HuH-7.5 (cell line): ENCODE measurements around the gene ZMYM2.

Experiments used
- DNase-seq: peaks from one replicate; pipeline ENCODE4 v3.0.0; 2011; ENCODE audit warnings: low spot score

Gene ZMYM2

DNA sequence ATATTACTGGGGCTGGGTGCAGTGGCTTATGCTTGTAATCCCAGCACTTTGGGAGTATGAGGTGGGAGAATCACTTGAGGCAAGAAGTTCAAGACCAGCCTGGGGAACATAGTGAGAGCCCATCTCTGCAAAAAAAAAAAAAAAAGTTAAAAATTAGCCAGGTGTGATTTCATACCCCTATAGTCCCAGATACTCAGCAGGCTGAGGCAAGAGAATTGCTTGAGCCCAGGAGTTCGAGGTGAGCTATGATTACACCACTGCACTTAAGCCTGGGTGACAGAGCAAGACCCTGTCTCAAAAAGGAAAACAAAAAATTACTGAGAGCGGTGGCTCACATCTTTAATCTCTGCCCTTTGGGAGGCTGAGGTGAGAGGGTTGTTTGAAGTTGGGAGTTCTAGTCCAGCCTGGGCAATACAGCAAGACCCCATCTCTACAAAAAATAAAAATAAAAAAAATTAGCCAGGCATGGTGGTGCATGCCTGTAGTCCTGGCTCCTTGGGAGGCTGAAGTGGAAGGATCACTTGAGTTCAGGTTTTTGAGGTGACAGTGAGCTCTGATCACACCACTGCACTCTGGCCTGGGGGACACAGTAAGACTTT is 87.5 kb downstream of the ZMYM2 start:
- no peak for DNase-seq

DNA sequence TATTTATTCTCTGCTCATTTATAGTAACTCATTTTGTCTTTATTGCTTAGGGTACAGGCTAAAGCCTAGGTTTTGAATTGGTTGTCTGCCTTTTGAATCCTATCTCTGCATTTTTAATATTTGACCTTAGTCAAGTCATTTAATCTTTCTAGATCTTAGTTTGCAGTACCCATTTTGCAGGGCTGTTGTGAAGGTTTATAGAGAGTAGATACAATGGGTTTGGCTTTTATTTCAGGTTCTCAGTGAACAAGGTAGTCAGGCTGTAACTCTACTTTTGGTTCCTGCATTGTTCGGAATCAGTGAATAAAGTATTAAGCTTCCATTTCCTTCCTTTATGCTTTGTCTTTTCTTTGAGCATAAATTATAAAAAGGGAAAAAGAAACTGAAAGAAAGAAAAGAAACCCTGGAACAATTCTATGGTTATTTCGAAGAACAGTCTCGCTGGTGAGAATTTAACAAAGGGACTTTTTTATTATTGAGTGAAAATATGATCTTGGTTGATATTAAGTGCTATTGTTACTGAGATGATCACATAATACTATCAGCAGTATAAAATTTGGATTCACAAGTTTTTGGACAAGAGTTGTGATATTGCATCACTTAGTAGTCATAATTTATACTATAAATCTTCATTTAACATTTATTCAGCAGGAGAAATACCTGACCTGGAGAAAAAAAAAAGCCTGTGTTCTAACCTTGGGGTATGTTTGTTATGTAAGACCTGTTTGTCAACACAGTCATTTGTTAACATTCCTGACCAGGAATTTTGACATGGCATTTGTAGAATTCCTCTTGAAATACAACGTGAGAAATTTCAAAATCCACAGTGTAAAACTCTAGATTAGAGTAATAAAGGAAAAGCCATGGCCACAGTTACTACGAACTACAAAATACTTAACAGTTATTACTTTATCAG is 91.3 kb downstream of the ZMYM2 start:
- DNase-seq: no peak

DNA sequence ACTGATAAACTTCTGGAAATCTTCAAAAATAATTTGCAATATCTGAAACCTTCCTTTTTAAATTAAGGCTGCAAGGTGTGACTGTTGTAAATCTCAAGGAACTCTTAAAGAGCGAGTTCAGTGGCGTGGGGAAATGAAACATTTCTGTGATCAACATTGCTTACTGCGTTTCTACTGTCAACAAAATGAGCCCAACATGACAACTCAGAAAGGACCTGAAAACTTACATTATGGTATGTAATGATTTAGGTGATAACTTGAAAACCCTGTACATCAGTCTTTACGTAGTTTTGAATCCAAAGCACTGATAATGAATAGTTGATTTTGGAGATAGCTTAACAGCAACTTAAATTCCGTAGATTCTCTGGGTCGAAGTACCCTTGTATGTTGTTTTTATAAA is 92.8 kb downstream of the ZMYM2 start:
- DNase-seq: no peak

DNA sequence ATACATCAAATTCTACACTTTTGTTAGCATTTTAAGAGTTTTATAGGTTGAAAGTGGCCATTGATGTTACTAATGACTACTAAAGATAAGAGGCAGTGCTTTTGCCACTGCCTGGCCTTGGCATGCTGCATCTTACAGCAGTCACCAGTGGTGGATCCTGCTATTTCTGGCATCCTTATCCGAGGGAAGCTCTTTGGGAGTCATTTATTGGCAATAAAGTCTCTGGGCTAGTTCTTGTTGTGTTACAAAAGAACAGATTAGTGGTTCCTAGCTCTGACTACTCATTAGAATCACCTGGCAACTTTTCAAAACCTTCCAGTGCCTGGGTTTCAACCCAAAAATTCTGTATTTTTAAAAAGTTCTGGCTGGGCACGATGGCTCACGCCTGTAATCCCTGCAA is 94.5 kb downstream of the ZMYM2 start:
- DNase-seq: no peak

DNA sequence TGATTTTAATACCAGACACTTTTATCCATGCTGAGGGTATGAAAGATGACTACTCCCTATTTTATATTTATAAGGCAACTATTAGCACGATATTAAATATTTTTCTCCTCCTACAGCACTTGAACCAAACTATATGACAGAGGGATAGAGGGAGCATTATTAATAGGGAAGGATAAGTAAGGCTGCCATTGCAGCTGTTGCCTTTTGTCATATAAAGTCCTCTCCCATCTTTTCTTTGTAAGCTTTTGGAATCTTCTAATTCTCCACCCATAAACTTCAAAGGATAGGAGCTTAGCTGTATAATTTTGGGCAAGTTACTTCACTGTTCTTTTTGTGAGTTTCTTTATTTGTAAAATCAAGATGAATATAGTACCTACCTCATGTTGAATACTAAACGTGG is 95.4 kb downstream of the ZMYM2 start:
- DNase-seq: no peak

DNA sequence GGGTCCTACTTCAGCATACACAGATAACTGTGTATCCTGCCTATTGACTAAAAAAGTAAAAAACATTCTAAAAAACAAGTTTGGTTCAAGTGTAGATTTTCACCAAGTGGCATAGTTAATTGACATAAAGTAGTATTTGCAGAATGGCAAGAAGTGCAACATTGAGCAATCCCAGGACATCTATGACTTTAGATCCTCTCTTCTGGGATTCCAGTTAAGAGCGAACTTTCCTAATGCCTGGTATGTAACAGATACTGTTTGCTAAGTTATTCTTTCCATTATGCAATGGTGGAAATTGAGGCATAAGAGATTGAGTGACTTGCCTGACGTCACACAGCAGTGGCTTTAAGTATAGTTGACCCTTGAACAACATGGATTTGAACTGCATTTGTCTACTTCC is 96.1 kb downstream of the ZMYM2 start:
- no peak for DNase-seq

DNA sequence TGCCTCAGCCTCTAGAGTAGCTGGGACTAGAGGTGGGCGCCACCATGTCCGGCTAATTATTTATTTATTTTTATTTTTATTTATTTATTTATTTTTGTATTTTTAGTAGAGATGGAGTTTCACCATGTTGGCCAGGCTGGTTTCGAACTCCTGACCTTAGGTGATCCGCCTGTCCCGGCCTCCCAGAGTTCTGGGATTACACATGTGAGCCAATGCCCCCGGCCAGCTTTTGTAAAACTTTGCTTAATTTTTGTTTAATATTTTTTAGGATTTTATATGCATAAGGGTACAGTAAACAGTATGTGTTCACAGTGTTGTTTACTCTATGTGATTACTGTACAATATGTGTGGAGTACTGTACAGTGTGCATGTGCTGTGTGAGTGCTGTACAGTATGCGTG is 98.7 kb downstream of the ZMYM2 start:
- DNase-seq: no peak

DNA sequence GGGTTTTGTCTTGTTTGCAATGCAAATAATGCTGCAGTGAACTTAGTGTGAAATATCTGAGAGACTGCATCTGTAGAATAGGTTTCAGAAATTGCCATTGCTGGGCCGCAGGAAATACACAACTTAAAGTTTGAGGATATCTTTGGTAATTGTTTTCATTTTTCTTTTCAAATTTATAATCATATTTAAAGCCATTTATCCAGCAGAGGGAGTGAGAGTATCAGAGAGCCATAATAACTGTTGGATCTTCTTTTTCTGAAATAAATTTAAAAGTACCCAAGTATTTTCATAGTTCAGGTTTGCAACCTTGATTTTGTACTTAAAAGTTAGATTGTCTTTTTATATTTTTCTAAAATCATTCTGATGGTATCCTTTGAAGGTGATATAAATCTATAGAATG is 99.4 kb downstream of the ZMYM2 start:
- DNase-seq: no peak

DNA sequence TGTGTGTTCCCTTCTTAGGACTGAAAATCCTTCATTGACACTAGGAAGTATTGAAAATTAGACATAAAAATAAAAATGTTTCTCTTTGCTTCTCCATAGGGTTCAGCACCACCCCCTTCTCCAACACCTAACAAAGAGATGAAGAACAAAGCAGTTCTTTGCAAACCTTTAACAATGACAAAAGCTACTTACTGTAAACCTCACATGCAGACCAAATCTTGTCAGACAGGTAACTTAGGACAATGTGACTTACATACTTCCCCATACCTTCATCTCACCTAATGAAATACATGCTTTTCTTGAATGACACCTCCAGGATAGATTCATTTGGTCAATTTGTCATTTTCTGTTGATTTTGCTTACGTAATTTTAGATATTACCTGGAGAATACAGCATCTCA is 99.9 kb downstream of the ZMYM2 start:
- DNase-seq: no peak

DNA sequence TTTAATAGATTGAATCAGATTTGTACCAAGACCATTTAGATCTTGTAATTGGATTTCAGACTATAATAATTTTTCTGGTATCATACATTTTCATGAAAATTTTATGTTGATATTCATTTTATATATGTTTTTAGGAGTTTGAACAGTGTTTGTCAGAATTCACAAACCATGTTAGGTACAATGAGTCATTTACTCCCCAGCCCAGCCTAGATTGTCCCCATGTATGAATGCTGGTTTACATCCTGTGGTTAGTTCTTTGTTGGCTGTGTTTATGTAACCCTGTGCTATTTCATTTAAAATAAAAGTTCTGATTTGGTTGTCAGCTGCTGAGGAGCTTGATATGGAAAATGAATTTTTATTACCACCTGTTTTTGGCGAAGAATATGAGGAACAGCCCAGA is 105.6 kb downstream of the ZMYM2 start:
- no peak for DNase-seq

DNA sequence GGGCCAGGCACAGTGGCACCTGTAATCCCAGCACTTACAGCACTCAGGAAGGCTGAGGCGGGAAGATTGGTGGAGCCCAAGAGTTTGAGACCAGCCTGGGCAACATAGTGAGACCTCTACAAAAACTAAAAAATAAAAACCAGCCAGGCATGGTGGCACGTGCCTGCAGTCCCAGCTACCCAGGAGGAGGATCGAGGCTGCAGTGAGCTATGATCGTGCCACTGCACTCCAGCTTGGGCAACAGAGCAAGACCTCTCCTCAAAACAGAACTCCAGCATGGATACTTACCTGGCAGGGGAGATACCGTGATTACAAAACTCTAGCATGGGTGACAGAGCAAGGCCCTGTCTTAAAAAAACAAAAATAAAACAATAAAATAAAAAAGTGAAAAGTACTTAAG is 107.0 kb downstream of the ZMYM2 start:
- DNase-seq: no peak

DNA sequence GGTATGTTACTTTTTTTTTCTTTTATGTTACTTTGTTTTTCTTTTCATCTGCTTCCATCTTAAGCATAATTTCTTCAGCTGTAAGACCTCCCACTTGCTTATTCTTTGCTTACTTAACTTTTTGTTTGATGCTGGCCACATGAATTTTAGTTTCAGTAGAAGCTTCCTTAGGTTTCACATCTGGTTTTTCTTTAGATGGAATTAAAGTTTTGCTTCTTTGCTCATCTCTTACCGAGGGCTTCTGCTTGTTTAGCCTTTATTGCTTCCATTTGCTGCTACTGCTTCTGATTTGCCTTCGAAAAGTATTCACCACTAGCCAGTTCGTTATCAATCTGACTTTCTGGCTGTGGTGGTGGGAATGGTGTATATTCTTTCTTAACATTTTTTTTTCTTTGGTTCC is 111.4 kb downstream of the ZMYM2 start:
- DNase-seq: no peak

DNA sequence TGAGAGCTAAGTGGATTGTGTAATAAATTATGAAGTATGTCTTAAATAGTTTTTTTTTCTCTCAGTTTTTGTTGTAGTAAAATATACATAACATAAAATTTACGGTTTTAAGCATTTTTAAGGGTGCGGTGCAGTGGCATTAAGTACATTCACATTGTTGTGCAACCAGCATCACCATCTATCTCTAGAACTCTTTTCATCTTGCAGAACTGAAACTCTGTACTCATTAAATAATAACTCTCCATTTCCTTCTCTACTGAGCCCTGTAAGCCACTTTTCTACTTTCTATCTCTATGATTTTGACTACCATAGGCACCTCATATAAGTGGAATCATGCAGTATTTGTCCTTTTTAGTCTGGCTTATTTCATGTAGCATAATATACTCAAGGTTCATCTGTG is 115.2 kb downstream of the ZMYM2 start:
- DNase-seq: no peak

DNA sequence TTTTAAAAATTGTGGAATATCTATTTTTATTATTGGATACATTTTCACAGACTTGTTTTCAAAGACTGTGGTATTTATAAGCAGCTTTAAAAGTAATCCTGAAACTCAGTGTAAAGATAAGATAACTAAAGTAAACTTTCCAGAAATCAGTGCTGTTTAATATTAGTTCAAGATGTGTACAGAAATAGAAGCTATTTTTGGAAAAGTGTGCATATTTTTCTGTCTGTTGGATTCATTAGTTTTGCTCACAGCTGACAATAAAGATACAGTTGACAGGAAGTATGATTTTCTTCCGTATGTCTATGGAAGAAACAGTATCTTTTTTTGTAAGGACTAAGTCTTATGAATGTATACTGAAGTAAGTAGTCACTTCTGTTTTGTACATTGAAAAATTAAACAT is 116.4 kb downstream of the ZMYM2 start:
- no peak for DNase-seq

DNA sequence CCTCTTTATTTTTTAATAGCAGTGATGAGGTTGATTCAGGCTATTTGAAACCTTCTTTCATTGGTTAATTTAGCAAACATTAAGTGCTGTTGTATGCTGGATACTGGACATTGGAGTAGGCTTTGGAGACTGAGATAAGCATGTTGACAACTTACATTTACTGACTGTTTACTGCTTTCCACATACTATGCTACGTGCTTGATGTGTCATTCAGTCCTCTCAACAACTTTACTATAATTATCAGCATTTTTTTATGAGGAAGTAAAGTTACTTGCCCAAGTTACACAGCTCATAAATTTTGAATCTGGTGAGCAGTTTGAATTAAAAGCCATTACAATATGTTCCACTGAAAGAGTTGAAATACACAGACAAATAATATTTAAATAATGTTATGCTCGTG is 118.6 kb downstream of the ZMYM2 start:
- DNase-seq: no peak

DNA sequence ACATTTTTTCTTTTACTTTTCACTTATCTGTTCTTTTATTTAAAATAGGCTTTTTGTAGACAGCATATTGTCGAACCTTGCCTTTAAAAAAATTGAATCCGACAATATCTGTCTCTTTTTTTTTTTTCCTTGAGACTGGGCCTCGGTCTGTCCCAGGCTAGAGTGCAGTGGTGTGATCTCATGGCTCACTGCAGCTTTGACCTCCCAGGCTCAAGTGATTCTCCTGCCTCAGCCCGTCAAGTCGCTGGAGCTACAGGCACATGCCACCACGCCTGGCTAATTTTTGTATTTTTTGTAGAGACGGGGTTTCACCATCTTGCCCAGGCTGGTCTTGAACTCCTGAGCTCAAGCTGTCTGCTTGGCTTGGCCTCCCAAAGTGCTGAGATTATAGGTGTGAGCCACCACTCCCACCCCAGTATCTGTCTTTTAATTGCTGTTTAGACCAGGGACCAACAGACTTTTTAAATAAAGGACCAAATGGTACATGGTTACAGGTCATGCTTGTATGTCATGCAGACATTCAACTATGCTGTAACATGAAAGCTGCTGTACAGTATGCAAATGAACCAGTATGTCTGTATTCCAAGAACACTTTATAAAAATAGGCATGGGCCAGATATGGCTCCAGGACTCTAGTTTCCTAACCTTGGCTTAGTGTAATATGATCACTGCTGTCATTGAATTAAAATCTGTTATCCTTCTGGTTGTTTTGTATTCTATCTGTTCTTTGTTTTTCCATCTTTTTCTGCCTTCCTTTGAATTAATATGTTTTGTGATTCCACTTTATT is 122.0 kb downstream of the ZMYM2 start:
- DNase-seq: no peak

DNA sequence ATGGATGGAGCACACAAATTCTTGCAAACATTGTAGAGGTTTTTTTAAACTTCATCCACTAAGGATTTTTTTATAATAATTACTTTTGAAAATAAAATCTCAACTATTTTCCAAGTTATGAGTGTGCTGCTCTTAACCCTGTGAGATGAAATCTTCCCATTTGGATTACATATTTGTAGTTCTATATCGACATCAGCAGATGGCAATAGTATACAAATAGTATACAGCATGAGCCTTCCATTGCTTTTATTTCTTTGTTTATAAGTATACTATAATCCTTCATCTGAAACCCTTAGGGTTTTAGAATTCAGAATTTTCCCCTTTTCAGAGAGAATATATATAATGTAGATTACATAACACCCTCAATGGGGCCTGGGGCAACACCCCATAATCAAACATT is 131.8 kb downstream of the ZMYM2 start:
- no peak for DNase-seq

DNA sequence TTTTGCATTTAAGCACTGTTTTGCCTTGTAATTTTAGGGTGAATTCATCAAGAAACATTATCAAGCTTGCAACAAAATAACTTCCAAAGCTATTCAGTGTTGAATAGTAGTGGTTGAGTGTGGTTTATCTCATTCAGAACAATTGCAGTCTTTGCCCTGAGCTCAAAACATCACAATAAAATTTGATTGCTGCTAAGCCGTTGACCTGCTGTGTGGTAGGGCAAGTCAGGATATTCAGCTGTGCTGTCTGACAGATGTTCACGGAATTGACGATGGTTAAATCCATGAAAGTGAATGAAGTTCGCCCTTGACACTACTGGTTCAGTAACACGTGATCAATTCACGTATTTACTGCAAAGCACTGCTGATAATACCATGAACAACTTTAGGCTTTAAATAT is 135.4 kb downstream of the ZMYM2 start:
- DNase-seq: no peak

DNA sequence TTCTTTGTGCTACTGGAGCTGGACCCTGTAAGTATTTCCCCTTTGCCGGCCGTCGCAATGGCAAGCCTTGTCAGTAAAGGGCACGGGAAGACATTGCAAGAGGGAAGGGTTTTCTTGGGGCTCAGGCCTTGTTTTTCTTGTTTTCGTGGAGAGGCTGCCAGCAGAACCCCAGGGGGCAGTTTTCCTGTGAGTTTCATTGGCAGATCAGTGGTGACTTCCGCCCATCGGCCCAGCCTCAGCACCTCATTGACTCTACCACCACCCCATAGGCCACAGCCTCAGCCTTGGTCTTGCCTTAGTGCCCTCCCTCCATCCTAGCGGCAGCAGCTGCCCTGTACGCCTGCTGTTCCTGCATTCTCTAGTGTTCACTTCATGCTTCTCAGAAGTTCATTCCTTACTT is 140.8 kb downstream of the ZMYM2 start:
- no peak for DNase-seq

DNA sequence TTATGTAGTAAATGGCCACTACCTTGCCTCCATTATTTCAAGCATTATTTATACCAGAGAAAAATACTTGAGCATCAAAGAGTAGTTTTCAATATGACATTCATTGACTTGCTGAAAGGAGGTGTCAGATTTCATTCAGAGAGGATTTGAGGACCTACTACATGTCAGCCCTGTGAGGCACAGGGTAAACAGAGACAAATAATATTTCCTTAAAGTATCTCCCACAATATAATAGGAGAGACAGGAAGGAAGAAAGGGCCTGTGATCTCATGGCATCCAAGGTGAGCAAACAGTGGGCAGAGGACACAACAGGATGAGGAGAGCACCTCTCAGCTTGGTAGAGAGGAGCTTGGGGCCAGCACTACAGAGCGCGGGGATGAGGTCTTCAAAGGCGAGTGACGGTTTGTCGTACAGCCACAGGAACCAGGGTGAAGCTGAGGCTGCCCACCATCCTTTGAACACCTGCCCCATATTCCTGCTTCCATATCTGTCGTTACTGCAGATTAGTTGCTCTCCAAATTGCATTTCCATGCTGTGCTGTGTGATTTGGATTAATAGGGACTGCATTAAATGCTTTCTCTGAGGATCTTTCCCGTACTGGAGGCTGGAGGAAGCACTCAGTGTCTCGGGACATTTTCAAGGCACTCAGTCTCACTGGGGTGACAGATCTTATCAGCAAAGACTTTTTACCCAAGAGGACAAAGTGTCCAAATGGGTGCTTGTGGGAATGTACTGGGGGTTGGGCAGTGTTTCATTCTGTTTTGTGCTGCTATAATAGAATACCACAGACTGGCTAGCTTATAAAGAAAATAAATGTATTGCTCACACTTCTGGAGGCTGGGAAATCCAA is 143.2 kb downstream of the ZMYM2 start:
- DNase-seq: no peak

DNA sequence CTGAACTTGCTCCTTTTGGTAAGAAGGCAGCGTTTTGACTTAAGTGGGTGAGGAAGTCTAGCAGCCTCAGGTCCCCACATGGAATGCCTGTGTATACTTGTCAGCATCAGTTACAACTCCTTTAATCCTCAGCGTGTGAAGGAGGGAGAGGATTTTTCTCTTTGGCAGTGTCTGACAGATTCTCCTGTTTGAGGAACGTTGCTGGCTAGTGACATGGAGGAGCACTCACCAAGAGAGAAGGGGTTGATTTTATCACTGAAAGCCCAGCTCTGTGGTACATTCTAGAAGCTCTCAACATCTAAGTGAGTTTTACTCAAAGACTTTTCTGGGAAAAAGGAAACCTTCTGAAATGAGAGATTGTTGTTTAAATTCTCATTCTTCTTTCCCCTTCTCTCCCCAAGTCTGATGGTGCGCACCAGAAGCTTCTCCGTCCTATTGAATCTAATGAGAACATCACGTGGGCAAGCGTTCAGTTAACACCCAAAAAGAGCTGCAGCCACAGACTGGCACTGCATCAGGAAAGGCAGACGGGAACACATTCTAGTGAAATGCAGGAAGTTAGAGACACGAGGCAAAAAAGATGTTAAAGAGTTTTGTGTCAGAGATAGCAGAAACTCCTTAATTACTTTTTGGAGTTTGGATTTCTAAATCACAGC is 144.1 kb downstream of the ZMYM2 start:
- no peak for DNase-seq
